GDM1 (cell line): ENCODE measurements around the gene PDXP.
"Not testable (repeated sequence)": the region's sequence is repeated elsewhere in the genome, so short reads cannot be mapped to it uniquely, and the experiment has no call there.

Source experiments
- DNase-seq: peaks from one replicate; lab custom pipeline; 2025; lab: John Stamatoyannopoulos, UW

The PDXP gene

DNA sequence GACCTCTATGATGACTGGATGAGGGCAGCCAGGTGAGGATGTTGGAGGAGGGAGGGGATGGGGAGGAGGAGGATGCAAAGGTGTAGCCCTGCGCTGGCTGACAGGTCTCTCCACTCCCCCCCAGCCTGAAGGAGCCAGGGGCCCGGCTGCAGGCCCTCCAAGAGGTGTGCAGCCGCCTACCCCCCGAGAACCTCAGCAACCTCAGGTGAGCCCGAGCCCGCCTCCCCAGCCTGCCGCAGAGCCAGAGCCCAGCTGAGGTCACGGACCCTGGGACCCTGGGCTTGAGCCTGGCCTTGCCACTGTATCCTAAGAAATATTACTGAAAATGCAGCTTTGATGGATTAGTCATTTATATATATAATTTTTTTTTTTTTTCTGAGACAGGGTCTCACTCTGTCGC, 11.2 kb upstream of the PDXP start:
- DNase-seq, result no peak

DNA sequence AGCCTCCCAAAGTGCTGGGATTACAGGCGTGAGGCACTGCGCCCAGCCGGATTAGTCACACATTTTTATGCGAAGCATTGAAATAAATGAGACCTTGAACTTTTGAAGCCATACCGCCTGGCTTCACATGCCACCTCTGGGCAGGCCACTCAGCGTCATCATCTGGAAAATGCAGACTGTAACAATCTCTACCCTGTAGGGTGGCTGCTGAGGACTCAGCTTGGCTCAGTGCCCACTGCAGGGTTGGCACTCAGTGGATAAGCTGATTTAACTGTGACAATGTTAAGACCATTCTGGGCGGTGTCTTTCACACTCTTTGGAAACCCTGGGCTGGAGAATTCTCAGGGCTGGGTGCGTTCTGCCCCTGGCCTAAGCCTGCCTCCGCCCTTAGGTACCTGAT, 10.6 kb upstream of the PDXP start:
- DNase-seq, result no peak

DNA sequence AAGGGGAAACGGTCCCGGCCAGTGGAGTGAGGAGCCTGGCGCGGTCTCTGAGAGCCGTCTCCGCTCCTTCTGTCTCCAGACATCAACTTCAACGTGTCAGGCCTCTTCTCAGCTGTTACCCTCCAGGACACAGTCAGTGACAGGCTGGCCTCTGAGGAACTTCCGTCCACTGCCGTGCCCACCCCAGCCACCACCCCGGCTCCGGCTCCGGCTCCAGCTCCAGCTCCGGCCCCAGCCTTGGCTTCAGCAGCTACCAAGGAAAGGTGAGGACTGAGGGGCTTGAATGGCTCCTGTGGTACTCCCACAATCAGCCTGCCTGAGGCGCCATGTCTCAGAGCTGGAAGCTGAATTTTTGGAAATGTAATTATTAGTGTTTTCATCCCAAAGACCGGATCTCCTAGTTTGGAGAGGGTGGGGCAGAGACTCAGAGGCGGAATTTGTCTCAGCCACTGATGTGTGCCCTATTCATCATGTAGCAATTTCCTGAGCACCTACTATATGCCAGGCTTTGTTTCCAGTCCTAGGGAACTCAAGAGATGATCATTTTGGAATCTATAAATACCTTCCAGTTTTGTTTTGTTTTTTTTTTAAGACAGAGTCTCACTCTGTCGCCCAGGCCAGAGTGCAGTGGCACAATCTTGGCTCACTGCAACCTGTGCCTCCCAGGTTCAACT, 7.9 kb upstream of the PDXP start:
- no peak for DNase-seq

DNA sequence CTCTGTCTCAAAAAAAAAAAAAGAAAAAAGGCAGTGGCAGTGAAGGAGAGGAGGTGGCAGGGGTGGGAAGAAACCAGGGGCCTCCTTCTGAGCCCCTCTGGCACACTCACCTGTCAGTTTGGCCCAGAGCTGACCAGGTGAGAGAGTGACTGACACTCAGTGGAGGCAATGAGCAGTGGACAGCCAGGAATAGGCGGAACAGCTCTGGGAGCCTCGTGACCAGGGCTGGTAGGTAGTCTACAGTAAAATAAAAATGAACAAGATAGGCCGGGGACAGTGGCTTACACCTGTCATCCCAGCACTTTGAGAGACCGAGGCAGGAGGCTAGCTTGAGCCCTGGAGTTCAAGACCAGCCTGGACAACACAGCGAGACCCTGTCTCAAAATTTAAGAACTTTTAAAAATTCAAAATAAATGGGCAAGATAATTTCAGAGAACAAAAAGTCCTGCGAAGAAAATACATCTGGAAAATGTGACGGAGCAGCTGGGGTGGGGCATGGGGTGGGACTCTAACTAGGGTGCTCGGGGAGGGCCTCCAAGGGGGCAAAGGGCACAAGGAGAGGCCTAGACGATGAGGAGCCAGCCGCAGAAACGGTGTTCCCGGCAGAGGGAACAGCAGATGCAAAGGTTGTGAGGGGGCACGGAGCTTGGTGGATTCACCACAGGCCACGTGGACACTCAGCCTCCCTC, 3.8 kb upstream of the PDXP start:
- DNase-seq, result no peak

DNA sequence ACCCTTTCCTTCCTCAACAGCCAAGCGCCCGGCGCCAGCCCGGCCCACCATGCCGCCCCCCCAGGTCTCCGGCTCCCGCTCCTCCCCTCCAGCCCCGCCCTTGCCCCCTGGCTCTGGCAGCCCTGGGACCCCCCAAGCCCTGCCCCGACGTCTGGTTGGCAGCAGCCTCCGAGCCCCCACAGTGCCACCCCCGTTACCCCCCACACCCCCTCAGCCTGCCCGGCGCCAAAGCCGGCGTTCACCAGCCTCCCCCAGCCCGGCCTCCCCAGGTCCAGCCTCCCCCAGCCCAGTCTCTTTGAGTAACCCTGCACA, 3.3 kb upstream of the PDXP start:
- DNase-seq, result no peak

DNA sequence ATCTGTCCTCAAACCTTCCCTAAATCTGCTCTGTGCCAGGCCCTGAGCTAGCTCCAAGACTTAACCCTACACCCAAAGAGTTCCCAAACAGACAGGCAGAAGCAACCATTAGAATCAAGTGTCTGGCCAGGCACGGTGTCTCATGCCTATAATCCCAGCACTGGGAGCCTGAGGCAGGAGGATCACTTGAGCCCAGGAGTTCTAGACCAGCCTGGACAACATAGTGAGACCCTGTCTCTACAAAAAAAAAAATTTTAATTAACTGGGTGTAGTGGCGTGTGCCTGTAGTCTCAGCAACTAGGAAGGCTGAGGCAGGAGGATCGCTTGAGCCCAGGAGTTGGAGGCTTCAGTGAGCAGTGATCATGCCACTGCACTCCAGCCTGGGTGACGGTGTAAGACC, 1.9 kb upstream of the PDXP start:
- DNase-seq, result not testable (repeated sequence)

DNA sequence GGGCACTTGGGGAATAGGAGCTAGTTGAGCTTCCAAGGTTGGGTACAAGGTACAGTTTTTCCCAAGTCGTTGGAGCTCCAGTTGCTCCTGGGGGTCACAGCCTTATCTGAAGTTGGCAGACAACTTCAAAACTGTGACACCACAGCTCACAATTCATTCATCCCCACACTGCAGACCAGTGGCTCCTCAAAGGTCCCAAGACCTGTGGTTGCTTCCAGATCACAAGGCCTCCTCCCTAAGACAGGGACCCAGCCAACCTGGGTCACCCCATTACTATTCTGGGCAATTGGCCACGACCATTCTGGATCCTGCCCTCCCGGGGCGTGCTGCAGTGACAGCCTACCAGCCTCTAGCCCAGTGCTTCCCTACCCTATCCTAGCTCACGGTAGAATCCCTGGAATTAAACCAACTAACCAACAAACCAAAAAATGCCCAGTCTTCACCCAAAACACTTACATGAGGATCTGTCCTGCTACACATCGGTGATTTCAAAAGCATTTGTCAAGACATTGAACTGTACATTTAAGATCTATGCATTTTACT, 862 bp upstream of the PDXP start:
- DNase-seq, result no peak

DNA sequence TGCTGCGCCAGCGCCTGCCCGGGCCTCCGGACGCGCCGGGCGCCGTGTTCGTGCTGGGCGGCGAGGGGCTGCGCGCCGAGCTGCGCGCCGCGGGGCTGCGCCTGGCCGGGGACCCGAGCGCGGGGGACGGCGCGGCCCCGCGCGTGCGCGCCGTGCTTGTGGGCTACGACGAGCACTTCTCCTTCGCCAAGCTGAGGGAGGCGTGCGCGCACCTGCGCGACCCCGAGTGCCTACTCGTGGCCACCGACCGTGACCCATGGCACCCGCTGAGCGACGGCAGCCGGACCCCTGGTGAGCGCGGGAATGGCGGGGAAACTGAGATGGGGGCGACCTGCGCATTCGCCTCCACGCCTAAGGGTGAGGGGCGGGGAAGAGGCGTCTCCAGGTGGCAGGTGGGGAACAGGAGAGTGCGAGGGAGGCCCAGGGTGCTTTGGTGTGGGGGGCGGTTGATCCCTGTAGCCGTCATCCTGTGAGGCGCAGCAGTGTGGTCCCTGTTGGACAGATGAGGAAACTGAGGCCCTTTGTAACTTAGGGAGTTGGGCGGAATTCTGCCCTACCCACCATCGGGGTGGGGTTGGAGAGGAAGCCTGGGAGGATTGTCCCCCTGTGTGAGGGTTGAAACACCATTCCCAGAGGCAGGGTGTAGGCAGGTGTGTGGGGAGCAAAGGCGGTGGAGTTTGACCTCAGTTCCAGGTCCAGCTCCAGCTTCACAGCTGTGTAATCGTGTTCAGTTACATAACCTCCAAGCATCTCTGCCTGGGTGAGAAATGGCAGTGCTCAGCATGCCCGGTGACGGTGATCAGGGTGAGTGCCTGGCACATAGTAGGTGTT, 758 bp downstream of the PDXP start:
- DNase-seq, result peak; percentile 45

DNA sequence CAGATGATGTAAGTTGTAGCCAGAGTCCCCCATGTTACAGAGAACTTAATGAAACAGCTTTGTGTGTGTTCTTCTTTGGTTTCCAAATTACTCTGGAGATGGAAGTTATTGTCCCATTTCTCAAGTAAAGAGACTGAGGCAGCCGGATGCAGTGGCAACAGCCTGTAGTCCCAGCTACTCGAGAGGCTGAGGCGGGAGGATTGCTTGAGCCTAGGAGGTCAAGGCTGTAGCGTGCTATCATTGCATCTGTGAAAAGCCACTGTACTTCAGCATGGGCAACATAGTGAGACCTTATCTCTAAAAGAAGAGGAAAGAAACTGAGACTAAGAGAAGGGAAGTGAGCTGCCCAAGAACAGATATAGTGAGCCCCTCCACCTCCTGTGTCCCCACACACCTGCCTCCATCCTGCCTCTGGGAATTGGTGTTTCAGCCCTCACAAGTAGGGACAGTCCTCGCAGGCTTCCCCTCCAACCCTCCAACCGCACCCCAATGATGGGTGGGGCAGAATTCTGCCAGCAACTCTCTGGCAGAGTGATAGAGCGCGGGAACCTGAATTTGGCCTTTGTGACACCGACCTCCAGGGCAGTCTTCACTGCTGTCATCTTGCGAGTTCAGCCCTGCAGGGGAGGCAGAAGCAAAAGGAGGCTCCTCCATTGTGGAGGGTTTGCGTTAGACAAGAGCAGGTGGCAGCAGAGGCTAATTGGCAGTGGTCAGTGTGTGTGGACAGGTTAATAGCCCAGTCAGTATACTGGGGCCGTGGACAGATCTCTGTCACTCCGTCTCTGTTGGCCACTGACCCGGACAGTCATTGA, 1.6 kb downstream of the PDXP start:
- no peak for DNase-seq

DNA sequence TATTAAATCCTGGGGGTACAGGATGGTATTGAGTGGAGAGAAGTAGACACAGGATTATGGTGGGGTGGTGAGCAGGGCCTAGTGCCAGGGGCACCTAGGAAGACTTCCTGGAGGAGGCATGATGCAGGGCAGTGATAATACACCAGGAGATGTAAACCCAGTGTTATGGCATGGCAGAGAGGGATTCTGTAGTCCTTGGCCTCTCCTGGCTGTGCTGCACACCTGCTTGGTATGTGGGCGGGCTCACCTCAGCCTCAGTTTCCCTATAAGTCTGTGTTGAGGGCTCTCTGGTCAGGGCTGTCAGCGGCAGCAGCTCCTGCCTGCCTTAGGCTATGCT, 2.2 kb downstream of the PDXP start:
- no peak for DNase-seq

DNA sequence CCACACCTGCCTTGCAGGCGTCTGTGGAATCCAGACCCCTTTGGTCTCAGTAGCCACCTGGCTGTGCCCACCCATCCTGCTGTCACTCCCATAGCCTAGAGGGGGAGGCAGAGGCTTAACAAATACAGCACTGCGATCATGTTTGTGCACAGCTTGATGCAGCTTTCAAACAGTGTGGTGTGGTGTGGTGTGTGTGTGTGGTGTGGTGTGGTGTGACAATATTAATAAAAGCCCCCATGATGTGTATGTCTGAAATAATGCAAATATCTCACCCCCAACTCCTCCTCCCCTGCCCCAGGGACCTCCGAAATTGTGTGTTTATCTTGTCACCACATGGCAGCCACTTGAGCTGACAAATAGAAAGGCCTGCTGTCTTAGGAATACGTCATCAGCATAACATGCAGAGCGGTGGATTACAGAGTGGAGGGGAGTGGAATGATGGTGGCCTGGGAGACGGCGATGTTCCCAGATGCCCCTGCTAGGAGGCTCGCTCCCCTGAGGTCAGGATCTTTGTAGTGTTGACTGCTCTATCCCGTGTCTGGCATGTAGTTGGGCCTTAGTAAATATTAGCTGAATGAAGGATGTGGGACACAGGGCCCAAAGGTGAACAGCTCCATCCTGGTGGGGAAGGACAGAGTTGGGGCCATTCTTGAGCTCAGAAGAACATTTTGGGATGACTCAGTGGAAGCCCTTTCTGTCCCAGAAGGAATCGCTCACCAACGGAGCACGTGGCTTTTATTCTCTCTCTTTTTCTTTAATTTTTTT, 2.8 kb downstream of the PDXP start:
- no peak for DNase-seq

DNA sequence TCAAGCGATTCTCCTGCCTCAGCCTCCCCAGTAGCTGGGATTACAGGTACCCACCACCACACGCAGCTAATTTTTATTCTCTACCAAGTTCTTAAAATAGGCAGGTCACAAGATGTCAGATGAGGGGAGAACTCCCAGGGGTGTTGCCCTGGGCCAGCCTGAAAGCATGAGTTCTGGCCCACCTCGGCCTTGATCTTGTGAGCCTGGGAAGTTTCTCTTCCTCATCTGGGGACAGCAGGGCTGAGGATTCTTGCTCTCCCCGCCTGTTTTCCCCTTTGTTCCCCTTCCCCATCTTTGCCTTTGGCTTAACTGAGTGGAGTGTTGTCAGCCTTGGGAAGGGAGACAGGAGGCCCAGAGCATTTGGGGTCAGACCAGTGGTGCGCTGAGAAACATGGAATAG, 3.5 kb downstream of the PDXP start:
- DNase-seq, result no peak

DNA sequence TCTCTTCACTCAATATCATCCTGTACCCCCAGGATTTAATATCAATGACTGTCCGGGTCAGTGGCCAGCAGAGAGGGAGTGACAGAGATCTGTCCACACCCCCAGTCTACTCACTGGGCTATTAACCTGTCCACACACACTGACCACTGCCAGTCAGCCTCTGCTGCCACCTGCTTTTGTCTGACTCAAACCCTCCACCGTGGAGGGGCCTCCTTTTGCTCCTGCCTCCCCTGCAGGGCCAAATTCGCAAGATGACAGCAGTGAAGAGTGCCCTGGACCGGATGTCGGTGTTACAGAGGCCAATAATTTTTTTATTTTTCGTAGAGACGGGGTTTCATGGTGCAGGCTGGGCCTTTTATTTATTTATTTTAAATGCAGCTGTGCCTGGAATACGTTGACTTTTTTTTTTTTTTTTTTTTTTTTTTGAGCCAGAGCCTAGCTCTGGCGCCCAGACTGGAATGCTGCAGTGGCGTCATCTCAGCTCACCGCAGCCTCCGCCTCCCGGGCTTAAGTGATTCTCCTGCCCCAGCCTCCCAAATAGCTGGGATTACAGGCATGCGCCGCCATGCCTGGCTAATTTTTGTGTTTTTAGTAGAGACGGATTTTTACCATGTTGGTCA, 5.1 kb downstream of the PDXP start:
- DNase-seq, result no peak

DNA sequence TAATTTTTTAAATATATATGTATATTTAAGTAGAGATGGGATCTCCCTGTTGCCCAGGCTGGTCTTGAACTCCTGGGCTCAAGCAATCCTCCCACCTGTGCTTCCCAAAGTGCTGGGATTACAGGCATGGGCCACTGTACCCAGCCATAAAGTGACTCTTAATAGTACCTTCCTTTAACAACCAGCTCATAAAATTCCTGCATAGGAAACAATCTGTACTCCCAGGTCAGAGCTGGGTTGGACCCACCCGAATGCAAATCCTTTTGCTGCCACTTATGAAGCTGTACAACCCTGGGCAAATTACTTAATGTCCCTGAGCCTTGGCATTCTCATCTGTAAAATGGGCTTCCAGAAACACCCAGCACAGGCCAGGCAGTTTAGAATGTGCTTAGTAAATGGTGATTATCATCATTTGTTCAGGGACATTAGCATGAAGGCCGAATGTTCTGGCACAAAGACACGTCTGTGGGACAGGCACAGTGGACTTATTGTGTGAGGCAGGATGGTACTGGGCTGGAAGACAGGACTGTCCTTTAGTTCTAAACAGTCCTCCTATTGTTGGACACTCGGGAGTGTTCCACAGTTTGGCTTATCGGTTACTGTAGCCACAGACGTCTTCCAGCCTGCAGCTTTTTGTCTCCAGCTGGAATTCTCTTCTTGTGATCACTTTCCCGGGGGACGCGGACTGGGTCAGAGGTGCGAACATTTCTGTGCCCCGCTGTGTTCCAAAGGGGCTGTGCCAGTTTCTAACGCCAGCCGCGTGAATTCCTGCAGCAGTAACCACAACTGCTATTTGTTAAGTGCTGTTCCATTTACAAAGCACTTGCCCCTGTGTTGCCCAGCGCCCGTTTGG, 6.0 kb downstream of the PDXP start:
- no peak for DNase-seq

DNA sequence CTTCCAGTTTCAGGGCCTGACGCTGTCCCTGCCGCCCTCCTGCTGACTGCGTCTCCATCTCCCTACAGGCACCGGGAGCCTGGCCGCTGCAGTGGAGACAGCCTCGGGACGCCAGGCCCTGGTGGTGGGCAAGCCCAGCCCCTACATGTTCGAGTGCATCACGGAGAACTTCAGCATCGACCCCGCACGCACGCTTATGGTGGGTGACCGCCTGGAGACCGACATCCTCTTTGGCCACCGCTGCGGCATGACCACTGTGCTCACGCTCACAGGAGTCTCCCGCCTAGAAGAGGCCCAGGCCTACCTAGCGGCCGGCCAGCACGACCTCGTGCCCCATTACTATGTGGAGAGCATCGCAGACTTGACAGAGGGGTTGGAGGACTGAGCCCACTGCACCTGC, 7.0 kb downstream of the PDXP start:
- DNase-seq, result no peak

DNA sequence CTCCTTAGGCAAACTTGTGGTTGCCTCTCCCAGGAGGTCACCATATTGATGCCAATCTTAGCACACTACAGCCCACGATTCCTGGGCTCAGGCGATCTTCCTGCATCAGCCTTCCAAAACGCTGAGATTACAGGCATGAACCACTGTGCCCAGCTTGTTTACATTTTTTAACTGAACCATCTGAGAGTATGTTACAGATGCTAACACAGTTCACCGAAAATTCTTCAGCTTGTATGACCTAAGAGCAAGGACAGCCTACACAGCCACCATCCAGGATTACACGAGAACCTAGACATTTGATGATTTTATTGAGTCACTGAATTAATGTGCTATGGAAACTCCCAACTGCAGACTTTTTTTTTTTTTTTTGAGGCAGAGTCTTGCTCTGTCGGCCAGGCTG, 11.1 kb downstream of the PDXP start:
- DNase-seq, result no peak

DNA sequence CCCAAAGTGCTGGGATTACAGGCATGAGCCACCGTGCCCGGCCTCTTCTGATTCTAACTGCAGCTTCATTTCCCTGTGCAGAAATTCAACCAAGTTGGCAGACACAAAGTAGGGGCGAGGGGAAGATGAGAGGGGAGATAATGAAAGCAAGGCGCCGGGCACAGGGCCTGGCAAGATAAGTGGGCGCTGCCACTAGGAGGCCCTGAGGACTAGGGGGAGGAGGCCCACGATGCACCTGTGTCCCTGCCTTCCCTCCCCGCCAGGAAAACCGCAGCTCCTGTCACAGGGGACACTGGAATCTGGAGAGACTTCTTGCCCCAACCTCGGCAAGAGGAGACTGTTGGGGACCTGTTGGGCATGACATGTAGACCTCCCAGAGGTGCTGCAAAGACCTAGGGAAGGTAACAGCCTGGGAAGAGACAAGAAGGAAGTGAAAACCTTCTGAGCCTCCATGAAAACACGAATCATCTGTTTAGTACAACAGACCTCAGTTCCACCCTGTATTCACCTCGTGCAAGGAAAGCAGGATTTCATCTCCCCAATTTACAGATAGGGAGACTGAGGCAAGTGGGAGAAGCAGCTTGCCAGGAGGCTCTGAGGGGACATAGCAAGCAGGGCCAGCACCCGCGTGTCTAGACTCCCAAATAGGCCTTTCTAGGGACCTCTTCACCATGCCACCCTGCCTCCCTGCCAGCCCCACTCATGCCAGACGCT, 13.8 kb downstream of the PDXP start:
- DNase-seq, result no peak

DNA sequence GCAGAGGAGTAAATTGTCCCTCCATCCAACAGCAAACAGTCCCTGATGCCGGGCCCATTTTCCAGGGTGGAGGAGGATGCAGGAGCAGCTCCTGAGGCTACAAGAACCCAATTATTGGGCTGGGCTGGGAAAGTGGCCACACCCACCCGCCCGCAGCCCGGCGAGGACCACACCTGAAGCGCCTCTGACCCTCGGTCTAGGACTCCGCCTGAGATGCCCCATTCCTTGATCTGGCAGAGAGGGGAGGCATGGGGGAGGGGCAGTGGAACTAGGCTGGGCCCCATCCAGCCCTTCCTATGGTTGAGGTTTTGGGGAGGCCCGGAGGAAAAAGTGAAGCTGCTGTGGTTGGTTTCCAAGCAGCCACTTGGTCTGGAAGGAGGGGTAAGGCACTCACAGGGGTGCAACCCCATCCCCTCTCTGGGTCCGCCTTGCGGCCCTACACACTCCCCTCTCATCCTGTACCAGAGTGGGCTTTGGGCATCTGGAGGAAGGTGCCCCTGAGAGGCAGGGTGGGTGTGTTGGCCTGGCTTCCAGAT, 14.5 kb downstream of the PDXP start:
- DNase-seq, result peak; percentile 53

DNA sequence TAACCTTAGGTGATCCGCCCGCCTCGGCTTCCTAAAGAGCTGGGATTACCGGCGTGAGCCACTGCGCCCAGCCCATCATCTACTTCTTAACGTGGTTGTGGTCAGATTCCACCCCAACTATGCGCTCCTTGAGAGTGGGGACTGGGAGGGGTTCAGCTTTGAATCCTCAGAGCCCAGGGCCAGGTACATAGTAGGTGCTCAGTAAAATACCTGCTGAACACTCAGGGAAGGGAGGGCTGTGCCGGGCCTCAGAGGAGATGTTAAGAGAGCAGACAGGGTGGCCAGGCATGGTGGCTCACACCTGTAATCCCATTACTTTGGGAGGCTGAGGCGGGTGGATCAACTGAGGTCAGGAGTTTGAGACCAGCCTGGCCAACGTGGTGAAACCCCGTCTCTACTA, 15.7 kb downstream of the PDXP start:
- DNase-seq, result no peak
